Stimulated activated CD4-positive, alpha-beta T cell treated with anti-CD3 and anti-CD28 coated beads, TNF-alpha, amount 100 ng/mL, for 1 hour (primary cell): ENCODE results near the gene ARHGAP27.
"Not testable (repeated sequence)": the region's sequence is repeated elsewhere in the genome, so short reads cannot be mapped to it uniquely, and the experiment has no call there.

Experiments
- DNase-seq, 3 donors: peaks; one replicate each; pipeline ENCODE4 v3.0.0-alpha.2; 2020; ENCODE audit warnings: low read depth in 3 of 3, low spot score in 1 of 3

The ARHGAP27 gene

GRCh38 chr17:45447650-45448049 is 15.0 kb upstream of the ARHGAP27 start:
- not testable (repeated sequence) for DNase-seq

- not testable (repeated sequence) for DNase-seq
These were observed 14.4 kb upstream of the ARHGAP27 start for GRCh38 chr17:45446872-45447625.

GRCh38 chr17:45445901-45446743 is 13.5 kb upstream of the ARHGAP27 start:
- not testable (repeated sequence) for DNase-seq

GRCh38 chr17:45444856-45445820 is 12.5 kb upstream of the ARHGAP27 start:
- not testable (repeated sequence) for DNase-seq

GRCh38 chr17:45444301-45444700 is 11.6 kb upstream of the ARHGAP27 start:
- DNase-seq, result not testable (repeated sequence)

DNA sequence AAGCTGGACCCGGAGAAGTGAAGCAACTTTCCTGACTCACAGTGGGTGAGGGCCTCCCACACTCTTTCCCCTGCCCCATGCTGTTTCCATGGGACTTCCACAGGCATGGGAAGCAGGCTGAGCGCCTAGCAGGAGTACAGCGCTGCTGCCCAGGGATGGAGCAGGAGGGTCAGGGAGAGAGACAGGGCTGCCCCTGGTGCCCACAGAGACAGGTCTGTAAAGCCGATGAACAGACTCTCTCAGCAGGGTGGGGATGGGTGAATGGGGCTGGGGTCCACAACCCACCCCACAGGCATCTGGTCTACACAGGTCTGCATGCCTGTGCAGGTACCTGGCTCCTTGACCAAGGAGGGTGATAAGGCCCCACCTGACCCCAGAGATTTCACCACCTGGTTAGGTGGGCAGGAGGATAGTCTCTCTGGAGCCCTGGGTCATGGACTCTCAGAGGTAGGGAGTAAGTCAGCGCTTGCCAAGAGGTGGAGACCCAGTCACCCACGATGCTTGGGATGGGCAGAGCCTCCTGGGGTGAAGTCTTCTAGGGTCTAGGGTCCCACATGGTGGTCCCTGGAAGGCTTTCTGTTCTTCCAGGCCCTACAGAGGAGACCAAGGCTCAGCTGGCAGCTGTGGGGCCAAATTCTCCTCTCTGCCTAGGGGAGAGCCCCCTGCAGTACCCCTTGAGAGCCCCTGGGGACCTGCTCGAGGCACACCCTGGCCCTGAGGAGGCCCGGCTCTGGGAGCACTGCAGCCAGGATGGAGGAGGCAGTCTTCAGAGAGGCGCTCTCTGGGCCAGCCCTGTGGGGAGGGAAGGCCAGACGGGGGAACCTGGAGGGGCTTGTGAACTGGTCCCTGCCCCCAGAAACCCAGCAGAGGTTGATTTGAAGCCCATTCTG is 10.9 kb upstream of the ARHGAP27 start:
- not testable (repeated sequence) for DNase-seq

- no peak for DNase-seq
These were observed 9.0 kb upstream of the ARHGAP27 start for GRCh38 chr17:45441526-45442310.

- not testable (repeated sequence) for DNase-seq
These were observed 8.3 kb upstream of the ARHGAP27 start for GRCh38 chr17:45440839-45441515.

GRCh38 chr17:45440161-45440778 is 7.6 kb upstream of the ARHGAP27 start:
- DNase-seq, result no peak

DNA sequence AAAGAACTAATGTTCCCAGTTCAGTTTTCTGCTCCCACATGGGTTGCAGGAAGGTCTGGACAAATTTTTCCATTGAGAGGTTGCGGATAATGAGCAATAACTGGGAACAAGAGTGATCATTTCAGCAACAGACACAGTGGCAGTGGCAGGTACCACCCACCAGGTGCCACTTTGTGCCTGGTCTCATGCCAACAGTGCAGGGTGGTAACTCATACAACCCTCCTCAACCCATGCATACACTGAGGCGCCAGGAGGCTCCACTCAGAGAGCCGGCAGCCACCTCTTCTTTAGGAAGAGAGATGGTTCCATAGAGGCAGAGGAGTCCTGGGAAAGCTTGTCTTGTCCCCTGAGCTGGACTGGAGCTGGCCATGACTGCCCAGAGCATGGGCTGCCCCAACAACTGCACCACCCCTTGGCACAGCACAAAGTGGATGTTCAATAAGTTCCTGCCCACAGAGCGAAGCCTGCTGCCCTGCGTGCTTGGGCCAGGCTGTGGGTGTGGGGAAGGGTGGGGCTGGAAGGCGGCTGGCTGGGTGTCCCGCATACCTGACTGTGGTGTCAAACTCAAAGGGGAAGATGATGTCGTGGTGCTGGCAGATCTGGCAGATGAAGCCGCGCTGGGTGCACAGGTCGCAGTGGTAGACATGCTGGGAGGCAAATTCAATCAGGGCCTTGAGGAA is 6.4 kb upstream of the ARHGAP27 start:
- no peak for DNase-seq

GRCh38 chr17:45437465-45438283 is 5.0 kb upstream of the ARHGAP27 start:
- no peak for DNase-seq

- DNase-seq, result no peak
These were observed 4.2 kb upstream of the ARHGAP27 start for GRCh38 chr17:45436625-45437464.

GRCh38 chr17:45436161-45436560 is 3.5 kb upstream of the ARHGAP27 start:
- DNase-seq, result no peak

DNA sequence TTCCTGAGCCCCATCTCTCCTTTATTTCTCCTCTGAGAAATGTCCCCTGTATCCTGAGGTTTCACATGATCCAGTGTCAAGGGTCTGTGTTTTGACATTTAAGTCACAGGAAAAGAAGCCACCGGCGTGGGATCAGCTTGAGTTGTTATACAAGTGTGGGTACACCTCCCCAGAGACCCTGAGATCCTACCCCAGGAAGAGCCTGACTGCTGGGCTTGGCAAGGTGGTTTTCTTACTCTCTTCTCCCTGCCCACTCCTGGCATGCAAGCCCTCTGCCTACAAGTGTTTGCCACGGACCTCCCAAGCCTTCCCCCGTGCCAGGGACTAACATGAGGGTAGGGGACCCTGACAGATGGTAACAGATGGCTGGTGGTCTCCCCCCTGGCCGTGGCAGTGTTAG is 2.8 kb upstream of the ARHGAP27 start:
- DNase-seq, result no peak

- no peak for DNase-seq
These were observed 477 bp upstream of the ARHGAP27 start for GRCh38 chr17:45433159-45433535.
